Ovary (tissue), 9 donors: Measurements from ENCODE around the gene CCDC47. TPM values are rescaled to one million over a fixed set of nuclear protein-coding genes. Genes with fewer than 3 reads are reported as not detected.

ENCODE experiments used
- DNase-seq, 5 donors: peaks; one replicate each; pipeline ENCODE4 v3.0.0-alpha.2; 2019 to 2020
- H3K27ac ChIP-seq, 2 donors: fragments of 200-600 bp; one replicate each; pipeline versions ENCODE4 v1.5.1 to v1.8.0; 2019 to 2022
- H3K27me3 ChIP-seq: fragments of 200-600 bp; one replicate; pipeline ENCODE4 v1.8.0; 2022
- H3K36me3 ChIP-seq: fragments of 200-600 bp; sonication (generic); one replicate; pipeline ENCODE4 v1.5.1; 2019
- H3K4me1 ChIP-seq: one replicate; pipeline ENCODE4 v1.8.1; 2013; ENCODE audit warnings: mild to moderate bottlenecking, moderate library complexity; ENCODE audit not compliant: insufficient read depth
- H3K4me3 ChIP-seq: fragments of 200-600 bp; sonication (generic); one replicate; pipeline ENCODE4 v1.5.1; 2017
- H3K9me3 ChIP-seq, 2 donors: fragments of 200-600 bp in 1 of 2; sonication (generic) in 1 of 2; one replicate each; pipeline versions ENCODE4 v1.5.1 to v1.8.1; 2013 to 2019; ENCODE audit warnings: mild to moderate bottlenecking in 1 of 2, moderate library complexity in 1 of 2
- CTCF ChIP-seq, 3 donors: fragments of 450-650 bp in 2 of 3; fragments of 200-600 bp in 1 of 3; IDR thresholded peaks; one replicate each; pipeline versions ENCODE4 v1.5.1 to v1.8.0; 2016 to 2022; ENCODE audit warnings: antibody characterized with exemption in 3 of 3, mild to moderate bottlenecking in 1 of 3
- EP300 ChIP-seq: sonication (generic); formaldehyde crosslinking; IDR thresholded peaks from one replicate; pipeline ENCODE4 v1.6.1; 2017; ENCODE audit warnings: antibody characterized with exemption
- POLR2A ChIP-seq: fragments of 450-650 bp; IDR thresholded peaks from one replicate; pipeline ENCODE4 v1.6.1; 2017; ENCODE audit warnings: antibody characterized with exemption, mild to moderate bottlenecking, moderate library complexity
- WGBS, 3 donors: extraction: QIAGEN DNeasy Blood & Tissue Kit in 1 of 3; methylation state at CpG; one replicate each; pipeline versions ENCODE4 v1.1.5 to v1.1.7; 2013 to 2017; 5-methylcytosine and 5-hydroxymethylcytosine counted together
- intact Hi-C, 4 donors: fragments of 100-400 bp; cut with DNase I; formaldehyde crosslinking; loops; one replicate each; pipeline versions ENCODE4 v1.11.0 to v1.15.1; 2022 to 2023
- polyA plus RNA-seq, 2 donors: library from polyadenylated mRNA; stranded (reverse); fragments of 200-250 nt in 1 of 2; fragments of 350-450 nt in 1 of 2; fragmentation: Illumina TruSeq in 1 of 2; extraction: RNeasy Lipid Tissue Mini Kit (QIAGEN cat#74804) in 1 of 2; gene quantifications; one replicate each; pipeline ENCODE4 v1.2.3, GENCODE V29; 2013 to 2014
- total RNA-seq, 7 donors: library from RNA; depleted of rRNA in 2 of 7; stranded (reverse); fragments of >200 nt in 2 of 7; fragmentation: NEBNext Ultra II Directional in 3 of 7; extraction: Animal tissue kit (Norgen Biotek cat#: 25700) in 3 of 7; gene quantifications; one replicate each; pipeline versions ENCODE4 v1.1.0 to v1.2.4, GENCODE V29; 2016 to 2023
- donor health status: DM: no; HTN: no; CAD: no; lungs with moderate emphysema.
- donor health status: DM: no; HTN: no; CAD: no.
- donor health status: Bipolar disorder and iron deficiency.
- donor health status: DM: yes; HTN: yes; CAD: no.
- donor health status: DM: no; HTN: no; CAD: no.
- donor health status: DM: yes; HTN: yes; CAD: no.

CCDC47 gene
- total and polyA plus RNA-seq, 9 donors: 31.1 to 83.6 (median 63.2) TPM

DNA sequence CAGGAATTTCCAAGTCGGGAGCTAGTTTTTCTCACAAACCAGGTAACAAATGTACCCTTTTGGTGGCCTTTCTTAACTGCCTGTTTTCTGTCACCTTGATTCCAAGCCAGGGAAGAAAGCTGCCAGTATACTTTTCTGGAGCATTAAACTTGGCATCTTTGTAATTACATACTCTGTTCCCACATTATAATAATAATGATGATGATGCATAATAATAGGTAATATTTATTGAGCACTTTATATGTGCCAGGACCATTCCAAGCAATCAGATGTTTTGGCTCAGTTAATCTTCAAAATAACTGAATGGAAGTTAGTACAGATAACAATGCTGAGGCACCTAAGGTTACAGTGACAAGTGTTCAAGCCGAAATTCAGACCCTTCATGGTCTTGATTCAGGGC, 42.7 kb upstream of the CCDC47 start:
- Histone ChIP-seq H3K36me3 (no peaks in the 10 kb centered on the region), H3K4me3 (no peak overlapping the region), H3K4me1 (no peaks in the 10 kb centered on the region), H3K9me3 (no peaks in the 10 kb centered on the region), H3K27ac (no peak overlapping the region), H3K27me3 (no peaks in the 10 kb centered on the region)
- no peak for DNase-seq
- intact Hi-C loops: no loop called here
- TF ChIP-seq CTCF (IDR thresholded peaks at IDR 0.05): no peak
- TF ChIP-seq POLR2A: no peak
- no peak for TF ChIP-seq EP300
- 73 to 82% (median 79%) methylated on average over 2 of the region's 2 CpGs for WGBS, 3 donors

DNA sequence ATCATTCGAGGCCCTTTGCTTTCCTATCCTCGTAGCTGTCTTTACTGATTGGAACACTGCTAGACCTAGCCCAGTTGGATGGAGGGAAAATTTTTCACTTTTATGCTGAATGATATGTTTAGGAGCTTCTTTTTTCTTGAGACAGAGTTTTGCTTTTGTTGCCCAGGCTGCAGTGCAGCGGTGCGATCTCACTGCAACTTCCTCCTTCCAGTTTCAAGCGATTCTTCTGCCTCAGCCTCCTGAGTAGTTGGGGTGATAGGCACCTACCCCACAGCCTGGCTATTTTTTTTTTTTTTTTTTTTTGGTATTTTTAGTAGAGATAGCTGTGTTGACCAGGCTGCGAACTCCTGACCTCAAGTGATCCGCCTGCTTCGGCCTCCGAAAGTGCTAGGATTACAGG, 36.6 kb upstream of the CCDC47 start:
- H3K36me3 ChIP-seq: no peaks in the 10 kb centered on the region
- intact Hi-C loops: no loop called here

DNA sequence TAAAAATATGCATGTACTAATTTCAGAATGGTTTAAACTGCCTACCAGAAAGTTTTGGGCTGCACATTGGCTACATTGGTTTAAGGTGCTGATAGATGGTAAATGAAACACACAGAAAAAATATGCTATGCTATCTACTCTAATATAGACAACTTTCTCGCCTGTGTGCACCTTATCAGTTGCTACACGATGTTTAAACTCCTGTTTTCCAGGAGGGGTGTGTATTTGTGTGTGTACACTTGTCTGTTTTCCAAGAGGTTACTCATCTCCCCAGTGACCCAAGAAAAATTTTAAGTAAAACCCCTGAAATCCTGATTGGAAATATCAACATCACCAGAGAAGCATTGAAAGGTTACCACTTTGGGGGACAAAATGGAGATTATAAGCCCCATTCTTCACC, 32.2 kb upstream of the CCDC47 start:
- H3K27ac ChIP-seq: no peak overlapping the region
- no peak for TF ChIP-seq POLR2A
- TF ChIP-seq EP300: no peak
- TF ChIP-seq CTCF (IDR thresholded peaks at IDR 0.05): no peak
- no peaks in the 10 kb centered on the region for H3K9me3 ChIP-seq
- WGBS, 3 donors: 45 to 55% (median 50%) methylated on average over 2 of the region's 2 CpGs
- no peaks in the 10 kb centered on the region for H3K4me1 ChIP-seq
- intact Hi-C loops: no loop called here
- no peaks in the 10 kb centered on the region for H3K36me3 ChIP-seq
- no peaks in the 10 kb centered on the region for H3K27me3 ChIP-seq
- H3K4me3 ChIP-seq: no peak overlapping the region
- no peak for DNase-seq

More for the DNA sequence above, 36.6 kb upstream of the CCDC47 start:
- TF ChIP-seq CTCF (IDR thresholded peaks at IDR 0.05) (no peak), EP300 (no peak), POLR2A (no peak)
- Histone ChIP-seq H3K4me1 (no peaks in the 10 kb centered on the region), H3K4me3 (no peak overlapping the region), H3K27me3 (no peaks in the 10 kb centered on the region), H3K9me3 (no peaks in the 10 kb centered on the region), H3K27ac (no peak overlapping the region)
- 82 to 93% (median 89%) methylated on average over 9 of the region's 9 CpGs for WGBS, 3 donors
- DNase-seq: no peak

- intact Hi-C loops: no loop called here
- no peak for TF ChIP-seq CTCF (IDR thresholded peaks at IDR 0.05)
- no peak for TF ChIP-seq POLR2A
- TF ChIP-seq EP300: no peak
- Histone ChIP-seq H3K4me1 (no peaks in the 10 kb centered on the region), H3K4me3 (no peak overlapping the region), H3K27ac (no peak overlapping the region), H3K27me3 (no peaks in the 10 kb centered on the region), H3K9me3 (no peaks in the 10 kb centered on the region), H3K36me3 (peaks cover 3% of the 10 kb centered on the region)
- WGBS, 3 donors: 19 to 41% (median 28%) methylated on average over 1 of the region's 1 CpG
- no peak for DNase-seq
Measured at GRCh38 chr17:63804328-63804727, 30.9 kb upstream of the CCDC47 start.

GRCh38 chr17:63800783-63801182, 27.4 kb upstream of the CCDC47 start:
- peaks cover 3% of the 10 kb centered on the region for H3K36me3 ChIP-seq
- no peaks in the 10 kb centered on the region for H3K4me1 ChIP-seq
- no peak overlapping the region for H3K4me3 ChIP-seq
- 94 to 95% (median 94%) methylated on average over 1 of the region's 1 CpG for WGBS, 3 donors
- intact Hi-C loops: no loop called here
- no peak overlapping the region for H3K27ac ChIP-seq
- no peak for DNase-seq
- no peaks in the 10 kb centered on the region for H3K27me3 ChIP-seq
- TF ChIP-seq POLR2A: no peak
- TF ChIP-seq CTCF (IDR thresholded peaks at IDR 0.05): no peak
- TF ChIP-seq EP300: no peak
- H3K9me3 ChIP-seq: no peaks in the 10 kb centered on the region
